Measurements from ENCODE around the gene ADISSP.

Gene ADISSP

DNA sequence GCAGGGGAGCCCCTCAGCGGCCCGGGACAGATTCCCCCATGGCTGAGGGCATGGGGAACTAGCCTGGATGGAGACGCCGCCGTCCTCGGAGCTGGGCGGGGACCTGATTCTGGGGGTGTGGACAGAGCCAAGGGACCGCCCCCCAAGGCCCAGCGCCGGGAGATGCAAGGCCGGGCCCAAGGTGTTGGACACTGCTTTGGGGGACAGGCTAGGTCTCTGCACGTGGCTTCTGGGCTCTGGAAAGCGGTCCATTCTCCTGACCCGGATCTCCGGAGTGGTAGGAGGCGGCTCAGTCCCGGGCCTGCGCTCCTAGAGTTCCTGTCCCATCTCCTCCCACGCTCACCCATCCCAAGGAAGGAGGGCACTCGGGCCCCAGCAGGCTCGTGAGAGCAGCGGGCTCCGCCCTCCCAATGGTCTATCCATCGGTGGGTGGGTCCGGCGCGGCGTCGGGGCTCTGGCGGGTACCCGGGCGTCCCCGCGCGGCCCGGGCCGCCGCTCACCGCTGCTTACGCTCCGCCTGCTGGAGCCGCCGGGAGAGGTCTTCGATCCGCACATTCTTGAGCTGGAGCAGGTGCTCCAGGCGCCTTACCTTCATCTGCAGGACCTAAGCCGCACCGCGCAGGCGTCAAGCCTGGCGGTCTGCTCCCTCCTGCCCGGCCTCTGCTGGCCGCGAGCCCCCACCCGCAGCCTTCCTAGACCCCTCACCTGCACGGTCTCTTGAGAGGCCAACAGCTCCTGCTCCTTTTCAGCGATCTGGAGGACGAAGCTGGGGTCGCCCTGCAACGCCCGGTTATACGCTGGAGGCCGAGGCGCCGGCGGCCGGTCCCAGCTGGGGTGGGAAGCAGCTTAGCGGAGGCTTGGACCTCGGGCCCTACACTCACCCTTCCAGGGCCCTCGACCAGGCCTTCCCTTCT lies 10.4 kb upstream of the ADISSP start:
- Mint-ChIP-seq H3K27ac (no peak overlapping the region), H3K4me3 (peak overlapping the region; percentile 78), H3K9me3 (ENCODE audit: low read depth) (no peaks in the 10 kb centered on the region), H3K27me3 (no peaks in the 10 kb centered on the region), H3K4me1 (ENCODE audit: low read depth) (peaks cover 26% of the 10 kb centered on the region), H3K36me3 (no peaks in the 10 kb centered on the region)

DNA sequence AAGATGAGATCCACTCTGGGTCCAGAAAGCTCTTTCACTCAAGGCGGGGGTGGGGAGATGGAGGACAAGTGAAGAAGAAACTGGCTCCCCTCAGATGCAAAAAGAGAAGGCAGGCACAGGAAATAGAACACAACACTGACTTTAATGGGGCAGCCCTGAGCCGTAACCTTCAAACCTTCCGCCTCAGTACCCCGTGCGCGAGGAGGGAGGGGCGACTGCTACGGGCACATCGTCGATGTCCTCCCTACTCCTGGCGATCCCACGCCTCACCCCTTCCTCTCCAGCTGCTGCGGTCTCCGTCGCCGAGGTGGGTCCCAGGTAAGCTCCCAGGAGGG lies 9.8 kb upstream of the ADISSP start:
- no peaks in the 10 kb centered on the region for H3K27me3 Mint-ChIP-seq
- H3K9me3 Mint-ChIP-seq (ENCODE audit: low read depth) = no peaks in the 10 kb centered on the region
- H3K4me3 Mint-ChIP-seq = peak overlapping the region; percentile 78
- H3K27ac Mint-ChIP-seq = no peak overlapping the region
- H3K4me1 Mint-ChIP-seq (ENCODE audit: low read depth) = peaks cover 23% of the 10 kb centered on the region
- H3K36me3 Mint-ChIP-seq = no peaks in the 10 kb centered on the region

DNA sequence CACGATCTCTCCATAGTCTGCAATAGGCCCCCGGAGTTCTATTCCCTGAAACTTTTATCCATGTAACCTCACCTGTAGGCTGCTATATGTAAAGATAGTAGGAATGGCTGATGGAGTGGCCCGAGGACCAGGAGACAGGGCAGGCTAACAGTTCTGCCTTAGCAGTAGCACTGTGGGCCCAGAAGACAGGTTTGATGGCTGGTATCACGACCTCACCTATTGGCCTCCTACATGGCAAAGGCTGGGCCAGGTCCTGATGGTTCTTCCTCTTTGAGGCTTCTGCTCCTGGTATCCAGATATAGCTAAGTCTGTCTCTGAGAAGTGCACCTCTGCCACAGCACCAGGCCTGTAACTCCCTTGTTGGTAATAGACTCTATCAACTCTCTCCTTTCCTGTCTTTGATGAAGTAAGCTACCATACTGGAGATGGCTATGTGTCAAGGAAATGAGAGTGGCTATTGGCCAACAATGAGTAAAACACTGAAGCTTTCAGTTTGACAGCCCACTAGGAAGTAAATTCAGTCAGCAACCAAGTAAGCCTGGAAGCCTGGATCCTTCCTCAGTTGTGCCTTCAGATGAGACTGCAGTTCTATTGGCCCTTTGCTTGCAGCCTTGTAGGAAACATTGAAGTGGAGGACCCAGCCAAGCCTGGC lies 8.0 kb upstream of the ADISSP start:
- H3K9me3 Mint-ChIP-seq (ENCODE audit: low read depth) = no peaks in the 10 kb centered on the region
- H3K27ac Mint-ChIP-seq = no peak overlapping the region
- no peaks in the 10 kb centered on the region for H3K27me3 Mint-ChIP-seq
- no peak overlapping the region for H3K4me3 Mint-ChIP-seq
- H3K36me3 Mint-ChIP-seq = no peaks in the 10 kb centered on the region
- peaks cover 11% of the 10 kb centered on the region for H3K4me1 Mint-ChIP-seq (ENCODE audit: low read depth)

DNA sequence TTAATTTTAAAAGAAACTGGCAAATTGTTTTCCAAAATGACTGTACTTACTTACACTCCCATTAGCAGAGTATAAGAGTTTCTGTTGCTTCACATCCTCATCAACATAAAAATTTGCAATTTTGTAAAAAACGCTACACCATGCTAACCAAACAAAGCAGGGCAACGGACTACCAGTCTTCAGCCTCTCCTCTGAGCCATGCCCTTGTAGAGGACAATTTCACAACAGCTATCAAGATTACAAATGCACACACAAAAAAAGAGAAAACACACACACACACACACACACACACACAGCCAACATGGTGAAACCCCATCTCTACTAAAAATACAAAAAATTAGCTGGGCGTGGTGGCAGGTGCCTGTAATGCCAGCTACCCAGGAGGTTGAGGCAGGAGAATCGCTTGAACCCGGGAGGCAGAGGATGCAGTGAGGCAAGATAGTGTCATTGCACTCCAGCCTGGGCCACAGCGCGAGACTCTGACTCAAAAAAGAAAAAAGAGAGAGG lies 4.1 kb upstream of the ADISSP start:
- peaks cover 12% of the 10 kb centered on the region for H3K4me1 Mint-ChIP-seq (ENCODE audit: low read depth)
- no peaks in the 10 kb centered on the region for H3K36me3 Mint-ChIP-seq
- H3K4me3 Mint-ChIP-seq = no peak overlapping the region
- no peak overlapping the region for H3K27ac Mint-ChIP-seq
- no peaks in the 10 kb centered on the region for H3K27me3 Mint-ChIP-seq
- H3K9me3 Mint-ChIP-seq (ENCODE audit: low read depth) = no peaks in the 10 kb centered on the region

DNA sequence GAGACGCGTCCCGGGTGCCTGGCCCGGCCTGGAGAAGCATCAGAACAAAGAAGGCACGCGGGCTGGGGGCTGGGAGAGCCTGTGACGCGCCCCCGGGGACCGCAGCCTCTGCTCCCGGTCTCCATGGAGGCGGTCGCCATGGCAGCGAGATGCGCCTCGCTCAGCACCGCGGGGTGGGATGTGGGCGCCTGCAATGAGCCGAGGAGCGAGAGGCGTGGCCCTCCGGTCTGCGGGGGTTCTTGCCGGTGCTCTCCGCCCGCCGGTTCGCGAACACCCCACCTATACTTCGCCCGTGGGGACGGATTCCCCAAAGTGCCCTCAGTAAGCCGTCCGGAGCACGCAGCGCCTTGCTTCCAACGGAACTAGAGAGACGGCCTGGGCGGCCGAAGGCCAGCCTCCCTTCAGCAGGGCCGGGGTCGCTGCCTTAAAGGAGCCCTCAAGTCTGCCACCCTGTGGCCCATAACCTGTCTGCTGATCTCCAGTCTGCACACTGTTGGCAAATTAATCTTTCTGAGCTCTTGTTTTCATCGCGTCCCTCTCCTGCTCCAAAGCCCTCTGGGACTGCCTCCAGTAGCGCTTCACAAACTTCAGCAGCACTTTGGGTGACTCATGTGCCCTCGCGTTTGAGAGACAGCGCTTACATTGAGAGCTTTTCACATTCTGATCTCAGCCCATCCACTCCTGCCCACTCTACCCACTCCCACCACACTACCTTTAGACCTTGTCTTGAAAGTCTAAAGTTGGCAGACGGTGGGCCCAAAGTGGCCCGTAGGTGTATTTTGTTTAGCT lies 983 bp upstream of the ADISSP start:
- no peaks in the 10 kb centered on the region for H3K36me3 Mint-ChIP-seq
- no peaks in the 10 kb centered on the region for H3K9me3 Mint-ChIP-seq (ENCODE audit: low read depth)
- peak overlapping the region; percentile 90 for H3K4me3 Mint-ChIP-seq
- peak overlapping the region; percentile 87 for H3K27ac Mint-ChIP-seq
- H3K4me1 Mint-ChIP-seq (ENCODE audit: low read depth) = peaks cover 20% of the 10 kb centered on the region
- no peaks in the 10 kb centered on the region for H3K27me3 Mint-ChIP-seq

DNA sequence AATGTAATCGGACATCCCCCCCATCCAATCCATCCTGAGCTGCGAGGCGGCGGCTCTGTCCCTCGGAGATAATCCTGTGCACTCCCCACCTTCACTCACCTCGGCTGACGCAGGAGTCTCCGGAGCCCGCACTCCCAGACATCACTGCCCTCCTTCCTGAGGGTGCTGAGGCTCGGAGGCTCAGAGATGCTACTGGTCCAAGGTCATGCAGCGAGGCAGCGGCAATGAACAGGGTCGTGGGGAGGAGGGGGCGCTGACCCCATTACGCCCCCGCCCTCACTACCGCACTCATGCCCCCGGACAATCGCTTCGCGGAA lies 485 bp downstream of the ADISSP start:
- no peaks in the 10 kb centered on the region for H3K27me3 Mint-ChIP-seq
- H3K9me3 Mint-ChIP-seq (ENCODE audit: low read depth) = no peaks in the 10 kb centered on the region
- H3K36me3 Mint-ChIP-seq = no peaks in the 10 kb centered on the region
- peaks cover 20% of the 10 kb centered on the region for H3K4me1 Mint-ChIP-seq (ENCODE audit: low read depth)
- H3K27ac Mint-ChIP-seq = no peak overlapping the region
- H3K4me3 Mint-ChIP-seq = peak overlapping the region; percentile 90

DNA sequence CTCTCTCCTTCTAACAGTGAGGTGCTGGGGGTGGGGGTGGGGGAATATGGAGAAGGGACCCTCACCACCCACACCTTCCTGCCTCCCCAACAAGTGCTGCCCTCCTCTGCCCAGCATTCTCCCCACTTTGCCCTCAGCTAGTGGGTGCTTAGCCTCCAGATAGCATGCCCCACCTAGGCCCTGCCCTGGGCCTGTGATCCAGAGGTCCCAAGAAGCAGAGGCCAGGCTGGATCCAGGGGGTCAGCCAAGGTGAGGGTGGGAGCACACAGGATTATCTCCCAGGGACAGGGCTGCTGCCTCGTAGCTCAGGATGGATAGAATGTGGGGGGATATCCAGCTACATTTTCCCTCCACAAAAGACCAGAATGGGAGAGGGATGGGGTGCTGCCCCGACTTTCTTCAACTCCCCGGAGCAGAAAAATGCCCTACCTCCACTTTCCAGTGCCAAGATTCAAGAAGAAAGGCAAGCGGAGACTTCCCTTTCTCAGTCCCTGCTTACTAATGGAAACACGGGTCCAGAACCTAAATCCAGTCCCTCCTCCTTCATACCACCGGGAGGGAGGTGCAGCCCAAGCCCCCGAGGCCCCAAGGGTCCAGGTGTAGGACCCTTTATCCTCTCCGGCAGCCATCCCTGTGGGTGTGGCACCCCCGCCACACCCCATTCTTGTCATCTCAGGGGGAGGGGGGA lies 987 bp downstream of the ADISSP start:
- Mint-ChIP-seq H3K9me3 (ENCODE audit: low read depth) (no peaks in the 10 kb centered on the region), H3K27ac (no peak overlapping the region)

DNA sequence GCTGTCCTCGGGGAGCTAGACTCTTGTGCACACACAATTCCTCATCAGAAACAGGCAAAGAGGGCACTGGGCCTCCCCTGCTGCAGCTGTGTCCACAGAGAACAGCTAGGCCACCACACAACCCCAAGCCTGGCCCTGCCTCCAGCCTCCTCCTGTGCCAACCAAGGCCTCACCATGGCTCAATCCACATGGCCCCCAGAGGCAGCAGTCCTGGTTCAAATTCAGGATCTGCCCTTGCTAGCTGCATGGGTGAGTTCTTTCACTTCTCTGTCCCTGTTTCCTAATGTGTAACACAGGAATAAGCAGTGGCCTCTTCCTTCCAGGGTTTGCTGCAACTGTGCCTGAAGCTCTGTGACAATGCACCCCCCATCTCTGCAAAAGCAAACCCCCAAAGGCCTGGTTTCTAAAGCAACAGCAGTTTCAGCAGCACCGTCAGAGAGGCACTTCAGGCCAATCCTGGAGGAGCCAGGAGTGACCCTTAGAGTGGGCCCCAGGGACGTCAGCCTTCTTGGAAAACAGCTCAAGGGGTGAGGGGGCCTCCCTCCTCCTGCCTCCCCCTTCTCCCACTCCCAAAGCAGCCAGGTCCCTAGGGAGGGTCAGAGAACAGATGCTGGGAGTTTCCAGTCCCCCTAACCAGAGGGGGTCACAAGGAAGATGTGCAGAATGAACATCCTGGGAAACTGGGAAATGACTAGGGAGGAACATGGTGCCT lies 2.2 kb downstream of the ADISSP start:
- no peak overlapping the region for H3K27ac Mint-ChIP-seq
- H3K27me3 Mint-ChIP-seq = no peaks in the 10 kb centered on the region
- peak overlapping the region; percentile 90 for H3K4me3 Mint-ChIP-seq
- H3K4me1 Mint-ChIP-seq (ENCODE audit: low read depth) = peaks cover 20% of the 10 kb centered on the region
- no peaks in the 10 kb centered on the region for H3K36me3 Mint-ChIP-seq
- H3K9me3 Mint-ChIP-seq (ENCODE audit: low read depth) = no peaks in the 10 kb centered on the region

More for the DNA sequence above, 987 bp downstream of the ADISSP start:
- peaks cover 20% of the 10 kb centered on the region for H3K4me1 Mint-ChIP-seq (ENCODE audit: low read depth)
- peak overlapping the region; percentile 90 for H3K4me3 Mint-ChIP-seq
- no peaks in the 10 kb centered on the region for H3K27me3 Mint-ChIP-seq
- no peaks in the 10 kb centered on the region for H3K36me3 Mint-ChIP-seq

DNA sequence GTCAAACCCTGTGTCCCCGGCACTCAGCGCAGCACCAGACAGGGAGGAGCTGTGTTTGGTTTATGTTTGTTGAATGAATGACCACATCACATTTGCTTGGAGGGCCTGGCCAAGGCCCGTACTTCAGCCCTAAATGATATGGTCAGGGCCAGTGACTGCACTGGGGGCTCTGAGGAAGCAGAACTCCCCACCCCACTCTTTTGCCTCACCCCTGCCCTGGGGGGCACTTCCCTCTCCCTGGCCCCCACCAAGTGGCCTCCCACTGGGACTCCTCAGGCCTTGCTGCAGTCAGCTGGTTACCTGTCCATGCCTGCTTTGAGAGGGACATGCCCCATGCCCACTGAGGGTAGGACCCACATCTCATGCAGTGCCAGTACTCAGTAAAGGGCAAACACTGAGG lies 2.9 kb downstream of the ADISSP start:
- H3K4me1 Mint-ChIP-seq (ENCODE audit: low read depth) = peaks cover 20% of the 10 kb centered on the region

DNA sequence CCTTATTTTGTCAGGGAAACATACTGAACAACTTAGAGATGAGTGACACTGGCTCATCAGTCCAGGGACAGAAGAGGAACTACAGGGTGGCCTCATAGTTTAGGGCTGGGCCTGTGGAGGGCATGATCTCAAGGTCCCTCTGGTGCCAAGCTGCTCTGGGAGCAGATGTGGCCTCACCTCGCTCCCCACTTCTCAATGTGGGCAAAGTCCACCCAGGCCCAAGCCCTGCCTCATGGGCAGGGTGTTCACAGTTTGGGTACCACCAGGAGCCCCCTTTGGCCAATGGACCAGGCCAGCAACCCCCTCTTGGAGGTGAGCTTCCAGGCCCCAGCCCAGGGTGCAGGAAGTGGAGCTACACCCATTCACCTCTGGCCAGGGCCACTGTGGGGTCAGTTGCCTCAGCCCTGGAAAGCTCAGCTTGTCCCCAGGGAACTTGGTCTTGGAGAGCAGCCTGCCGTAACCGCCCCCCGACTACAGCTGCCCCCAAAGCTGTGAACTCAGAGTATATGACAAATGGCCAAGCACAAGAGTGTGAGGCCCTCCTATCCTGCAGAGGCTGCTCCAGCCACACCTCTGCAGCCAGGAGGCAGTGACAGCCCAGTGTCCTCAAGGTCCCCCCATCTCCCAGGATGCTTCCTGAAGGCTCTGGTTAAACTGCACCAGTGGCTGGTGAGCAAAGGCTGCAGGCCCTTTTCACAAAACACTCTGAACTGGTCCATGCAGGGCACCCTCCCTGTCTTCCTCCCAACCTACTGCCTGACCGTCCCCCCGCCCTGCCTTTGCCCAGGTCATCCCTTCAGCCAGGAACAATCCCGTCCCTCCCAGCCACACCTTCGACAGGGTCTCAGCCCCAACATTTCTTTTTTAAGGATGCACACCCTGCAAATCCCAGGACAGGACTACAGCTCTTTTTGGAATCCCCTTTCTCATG lies 3.6 kb downstream of the ADISSP start:
- no peak overlapping the region for H3K27ac Mint-ChIP-seq
- H3K4me1 Mint-ChIP-seq (ENCODE audit: low read depth) = peaks cover 17% of the 10 kb centered on the region
- no peaks in the 10 kb centered on the region for H3K9me3 Mint-ChIP-seq (ENCODE audit: low read depth)
- peaks cover 2% of the 10 kb centered on the region for H3K36me3 Mint-ChIP-seq
- no peak overlapping the region for H3K4me3 Mint-ChIP-seq
- H3K27me3 Mint-ChIP-seq = no peaks in the 10 kb centered on the region

More for the DNA sequence above, 2.9 kb downstream of the ADISSP start:
- H3K27me3 Mint-ChIP-seq = no peaks in the 10 kb centered on the region
- peaks cover 1% of the 10 kb centered on the region for H3K36me3 Mint-ChIP-seq
- H3K9me3 Mint-ChIP-seq (ENCODE audit: low read depth) = no peaks in the 10 kb centered on the region
- no peak overlapping the region for H3K4me3 Mint-ChIP-seq
- no peak overlapping the region for H3K27ac Mint-ChIP-seq

DNA sequence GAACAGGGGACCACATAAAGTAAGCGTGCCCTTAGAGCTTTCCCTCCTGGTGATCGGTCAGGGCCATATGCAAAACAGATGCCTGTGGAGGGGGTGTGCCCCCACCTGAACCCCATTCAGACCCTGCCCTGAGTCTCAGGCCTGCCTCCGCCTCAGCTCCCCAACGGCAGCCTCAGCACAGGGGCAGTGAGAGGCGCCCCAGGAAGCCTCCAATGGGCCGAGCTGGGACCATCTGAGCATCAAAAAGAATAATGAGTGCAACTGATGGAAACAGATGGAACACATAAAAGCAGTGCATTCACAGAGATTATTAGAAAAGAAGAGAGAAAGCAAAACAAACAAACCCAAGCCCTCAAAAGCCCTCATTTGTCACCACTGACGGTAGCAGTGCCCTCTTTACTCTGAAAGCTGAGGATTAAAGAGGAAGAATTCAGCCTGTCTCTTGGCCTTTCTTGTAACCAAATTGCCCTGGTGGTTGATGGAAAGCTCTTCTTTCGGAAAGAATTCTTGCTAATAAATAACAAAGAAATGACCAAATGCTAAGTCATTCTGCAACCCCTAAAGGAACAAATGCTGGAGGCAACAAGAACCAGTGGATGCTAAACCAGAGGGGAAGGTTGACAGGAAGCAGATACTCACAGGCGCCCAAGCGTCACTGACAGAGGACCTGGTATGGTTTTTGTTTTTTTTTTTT lies 6.8 kb downstream of the ADISSP start:
- no peak overlapping the region for H3K27ac Mint-ChIP-seq
- H3K36me3 Mint-ChIP-seq = peaks cover 6% of the 10 kb centered on the region
- H3K4me1 Mint-ChIP-seq (ENCODE audit: low read depth) = no peaks in the 10 kb centered on the region
- H3K27me3 Mint-ChIP-seq = no peaks in the 10 kb centered on the region
- H3K9me3 Mint-ChIP-seq (ENCODE audit: low read depth) = no peaks in the 10 kb centered on the region
- H3K4me3 Mint-ChIP-seq = no peak overlapping the region

DNA sequence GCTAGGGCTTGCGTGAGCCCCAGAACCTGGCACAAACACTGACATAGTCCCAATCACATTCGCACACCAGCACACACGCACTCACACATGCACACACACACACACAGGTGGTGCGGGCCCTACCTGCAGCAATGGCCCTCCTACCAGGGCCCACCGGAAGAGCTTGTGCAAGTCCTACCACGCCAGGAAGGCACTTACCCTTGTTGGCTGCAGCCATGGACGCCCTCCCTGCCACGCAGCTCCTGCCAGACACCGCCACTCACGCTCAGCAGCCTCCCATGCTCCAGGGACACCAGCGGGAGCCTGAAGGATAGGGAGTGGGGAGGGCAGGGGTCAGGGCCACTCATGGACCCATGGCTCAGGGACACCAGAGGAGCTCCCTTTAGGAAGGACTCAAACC lies 7.7 kb downstream of the ADISSP start:
- Mint-ChIP-seq H3K9me3 (ENCODE audit: low read depth) (no peaks in the 10 kb centered on the region), H3K27me3 (no peaks in the 10 kb centered on the region), H3K4me1 (ENCODE audit: low read depth) (no peaks in the 10 kb centered on the region), H3K27ac (no peak overlapping the region), H3K36me3 (peaks cover 6% of the 10 kb centered on the region), H3K4me3 (no peak overlapping the region)

DNA sequence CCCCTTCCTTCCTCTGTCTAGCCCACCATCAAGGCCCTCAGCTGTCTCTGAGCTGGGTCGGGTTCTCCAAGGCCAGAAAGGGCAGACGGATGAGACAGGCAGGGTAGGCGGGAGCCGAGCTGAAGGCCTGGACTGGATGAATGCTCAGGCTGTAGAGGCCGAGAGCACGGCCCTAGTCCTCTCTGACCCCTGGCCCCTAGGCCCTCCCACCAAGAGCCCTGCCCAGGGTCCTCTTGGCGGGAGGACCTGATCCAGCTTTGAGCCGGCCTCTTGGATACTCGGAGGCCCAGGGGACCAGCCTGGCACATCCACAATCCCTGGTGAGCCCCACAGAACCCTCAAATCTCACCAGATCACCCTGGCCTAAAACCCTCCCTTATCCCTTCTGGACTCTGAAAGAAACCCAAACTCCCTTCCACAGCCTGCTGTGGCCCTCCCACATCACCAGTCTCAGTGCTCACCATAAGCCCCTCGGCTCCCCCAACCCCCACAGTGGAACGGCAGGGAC lies 8.2 kb downstream of the ADISSP start:
- H3K27ac Mint-ChIP-seq = no peak overlapping the region

More for the DNA sequence above, 8.2 kb downstream of the ADISSP start:
- H3K9me3 Mint-ChIP-seq (ENCODE audit: low read depth) = no peaks in the 10 kb centered on the region
- no peaks in the 10 kb centered on the region for H3K27me3 Mint-ChIP-seq
- peaks cover 6% of the 10 kb centered on the region for H3K36me3 Mint-ChIP-seq
- no peaks in the 10 kb centered on the region for H3K4me1 Mint-ChIP-seq (ENCODE audit: low read depth)
- no peak overlapping the region for H3K4me3 Mint-ChIP-seq
